CD4-positive, alpha-beta T cell treated with Interleukin-21 for 1 hour (primary cell): ENCODE measurements around the gene ELF4.

Experiments
- DNase-seq: peaks from one replicate; pipeline ENCODE4 v3.0.0-alpha.2; 2020

The ELF4 gene

GRCh38 chrX:130111220-130112154 lies 1.2 kb upstream of the ELF4 start:
- DNase-seq = no peak

- no peak for DNase-seq
Observed at GRCh38 chrX:130109429-130110378, 593 bp downstream of the ELF4 start.

GRCh38 chrX:130108647-130109428 lies 1.5 kb downstream of the ELF4 start:
- DNase-seq = peak; percentile 50

GRCh38 chrX:130106071-130106470 lies 4.2 kb downstream of the ELF4 start:
- no peak for DNase-seq

- no peak for DNase-seq
Observed at GRCh38 chrX:130105244-130105643, 5.1 kb downstream of the ELF4 start.

GRCh38 chrX:130103605-130104004 lies 6.7 kb downstream of the ELF4 start:
- DNase-seq = no peak

GRCh38 chrX:130100180-130100579 lies 10.1 kb downstream of the ELF4 start:
- DNase-seq = no peak

- DNase-seq = no peak
Observed at GRCh38 chrX:130098210-130098552, 12.1 kb downstream of the ELF4 start.

- DNase-seq = peak; percentile 45
Observed at GRCh38 chrX:130097507-130098209, 12.6 kb downstream of the ELF4 start.

GRCh38 chrX:130095249-130096030 lies 14.9 kb downstream of the ELF4 start:
- no peak for DNase-seq

- DNase-seq = no peak
Observed at GRCh38 chrX:130094696-130095095, 15.6 kb downstream of the ELF4 start.

GRCh38 chrX:130093271-130093670 lies 17.0 kb downstream of the ELF4 start:
- DNase-seq = no peak

- peak; percentile 92 for DNase-seq
Observed at GRCh38 chrX:130091980-130092522, 18.2 kb downstream of the ELF4 start.

GRCh38 chrX:130090364-130090763 lies 19.9 kb downstream of the ELF4 start:
- DNase-seq = no peak

- DNase-seq = peak; percentile 78
Observed at GRCh38 chrX:130086447-130087206, 23.7 kb downstream of the ELF4 start.

- DNase-seq = peak; percentile 13
Observed at GRCh38 chrX:130085551-130086446, 24.5 kb downstream of the ELF4 start.

GRCh38 chrX:130084631-130085237 lies 25.6 kb downstream of the ELF4 start:
- DNase-seq = no peak

GRCh38 chrX:130083656-130084382 lies 26.5 kb downstream of the ELF4 start:
- DNase-seq = no peak
